K562 (cell line): ENCODE measurements around the gene FAM20B. TPM values are rescaled to one million over a fixed set of nuclear protein-coding genes. Genes with fewer than 3 reads are reported as not detected.

ENCODE experiments used
- ATF3 ChIP-seq, 2 experiments: fragments of 450-650 bp in 1 of 2; sonication (generic) in 1 of 2; formaldehyde crosslinking in 1 of 2; IDR thresholded peaks in 1 of 2; conservative IDR thresholded peaks in 1 of 2; 2 replicates each; pipeline versions ENCODE4 v1.6.1 to v1.8.1; 2016 to 2023; ENCODE audit warnings: mild to moderate bottlenecking in 2 of 2, moderate library complexity in 2 of 2, inconsistent platforms in 1 of 2, missing genetic modification reagents in 1 of 2
- BRD4 ChIP-seq: fragments of 200-600 bp; sonication (generic); IDR thresholded peaks from 2 replicates; pipeline ENCODE4 v1.6.1; 2017; ENCODE audit warnings: inconsistent platforms
- CTCF ChIP-seq, 3 experiments: IDR thresholded peaks in 2 of 3; conservative IDR thresholded peaks in 1 of 3; 2 replicates each; pipeline ENCODE4 v1.5.1; 2011 to 2012; ENCODE audit warnings: low read length in 3 of 3, mild to moderate bottlenecking in 3 of 3, control low read depth in 2 of 3, improper control_type of control experiment in 1 of 3, inconsistent platforms in 1 of 3, low read depth in 1 of 3, mixed read lengths in 1 of 3, moderate library complexity in 1 of 3; ENCODE audit not compliant: insufficient read depth in 2 of 3
- GABPA ChIP-seq: fragments of 200-800 bp; sonication (Bioruptor generic); conservative IDR thresholded peaks from 2 replicates; pipeline ENCODE4 v1.6.1; 2016; ENCODE audit warnings: low read depth, missing genetic modification characterization, missing compliant biosample characterization
- GTF2E2 ChIP-seq: fragments of 200-800 bp; sonication (Bioruptor generic); IDR thresholded peaks from 2 replicates; pipeline ENCODE4 v1.6.1; 2016; ENCODE audit warnings: missing genetic modification characterization, missing compliant biosample characterization
- HNRNPLL ChIP-seq: fragments of 200-400 bp; formaldehyde crosslinking; IDR thresholded peaks from 2 replicates; pipeline ENCODE4 v1.6.1; 2017; ENCODE audit warnings: low read length, low read depth, mild to moderate bottlenecking; ENCODE audit not compliant: poor library complexity, severe bottlenecking
- NRF1 ChIP-seq, 2 experiments: fragments of 450-650 bp; IDR thresholded peaks in 1 of 2; conservative IDR thresholded peaks in 1 of 2; 2 replicates each; pipeline ENCODE4 v1.6.1; 2014; ENCODE audit warnings: mild to moderate bottlenecking in 2 of 2
- POU5F1 ChIP-seq: fragments of 150-350 bp; IDR thresholded peaks from 2 replicates; pipeline ENCODE4 v1.6.1; 2014; ENCODE audit warnings: borderline replicate concordance, low read length, low read depth, mild to moderate bottlenecking; ENCODE audit not compliant: partially characterized antibody
- RCOR1 ChIP-seq, 2 experiments: IDR thresholded peaks; 2 replicates each; pipeline ENCODE4 v1.6.1; 2012; ENCODE audit warnings: low read depth in 2 of 2, low read length in 2 of 2, borderline replicate concordance in 1 of 2, improper control_type of control experiment in 1 of 2
- SMAD2 ChIP-seq: fragments of 150-350 bp; IDR thresholded peaks from 2 replicates; pipeline ENCODE4 v1.6.1; 2014; ENCODE audit warnings: low read depth, mild to moderate bottlenecking, low read length
- TAF15 ChIP-seq: fragments of 200-400 bp; formaldehyde crosslinking; IDR thresholded peaks from 2 replicates; pipeline ENCODE4 v1.6.1; 2017; ENCODE audit warnings: mild to moderate bottlenecking, low read depth, low read length, moderate library complexity
- THAP7 ChIP-seq: fragments of 250-450 bp; sonication (Bioruptor Pico); IDR thresholded peaks from 2 replicates; pipeline ENCODE4 v1.5.0; 2021
- polyA plus RNA-seq, 8 experiments: library from polyadenylated mRNA; depleted of rRNA in 4 of 8; stranded (reverse) in 5 of 8; unstranded in 3 of 8; fragments of >200 nt; fragmentation: Nextera tagmentation in 2 of 8; fragmentation: Illumina TruSeq in 1 of 8; extraction: Ambion mirVana in 2 of 8; extraction: Trizol in 1 of 8; gene quantifications; 2 replicates each; pipeline versions ENCODE4 v1.2.1 to v1.2.3, GENCODE V29; 2011 to 2014; ENCODE audit warnings: inconsistent platforms in 1 of 8, missing spikeins in 1 of 8
- total RNA-seq, 7 experiments: library from RNA; depleted of rRNA in 6 of 7; stranded (reverse); fragments of >200 nt in 6 of 7; fragmentation: Illumina TruSeq in 2 of 7; extraction: Trizol in 2 of 7; gene quantifications; 2 replicates each; pipeline versions ENCODE4 v1.2.1 to v1.2.3, GENCODE V29; 2011 to 2021; ENCODE audit warnings: low replicate concordance in 1 of 7
- TF ChIP-seq, protein P1 (sequence below): fragments of 450-650 bp; conservative IDR thresholded peaks from 2 replicates; pipeline ENCODE4 v1.6.1; 2016; ENCODE audit warnings: missing genetic modification characterization, low read depth, mild to moderate bottlenecking, missing compliant biosample characterization, moderate library complexity
- TF ChIP-seq, protein P2 (sequence below): sonication (generic); formaldehyde crosslinking; IDR thresholded peaks from 2 replicates; pipeline ENCODE4 v1.8.0; 2023; ENCODE audit warnings: mild to moderate bottlenecking, missing genetic modification reagents

The FAM20B gene
- total and polyA plus RNA-seq, 9 of the 15 experiments (the other 6 are each of a cell fraction or from before 2014, with no cell fraction given), result 7.2 to 67.5 (median 42.9) TPM

GRCh38 chr1:179081687-179082332, 56.1 kb downstream of the FAM20B start, which contains the start of gene TOR3A (continued):
- TF ChIP-seq CTCF (IDR thresholded peaks at IDR 0.05 in 2 of 3, conservative IDR thresholded peaks at IDR 0.05 in 1 of 3; ENCODE audit: insufficient read depth in 2 of 3, low read depth in 1 of 3, low read length in 3 of 3), result no peak
- TF ChIP-seq BRD4, result no peak
- TF ChIP-seq SMAD2, result no peak
- TF ChIP-seq POU5F1, result no peak
- peak; percentile 5 for TF ChIP-seq HNRNPLL
- TF ChIP-seq ATF3 (IDR thresholded peaks at IDR 0.05), result no peak
- peak; percentile 79 for TF ChIP-seq ATF3 (CRISPR knock-in tag; conservative IDR thresholded peaks at IDR 0.05)
- TF ChIP-seq RCOR1 (IDR thresholded peaks at IDR 0.05; ENCODE audit: borderline replicate concordance in 1 of 2, low read depth in 2 of 2, low read length in 2 of 2), result peak in 1 of 2 experiments; percentile 84; a peak in 1 of 4 replicates
- peak; percentile 67 for TF ChIP-seq GABPA
- TF ChIP-seq GTF2E2 (tag), result peak; percentile 87
- TF ChIP-seq, protein P1, sequence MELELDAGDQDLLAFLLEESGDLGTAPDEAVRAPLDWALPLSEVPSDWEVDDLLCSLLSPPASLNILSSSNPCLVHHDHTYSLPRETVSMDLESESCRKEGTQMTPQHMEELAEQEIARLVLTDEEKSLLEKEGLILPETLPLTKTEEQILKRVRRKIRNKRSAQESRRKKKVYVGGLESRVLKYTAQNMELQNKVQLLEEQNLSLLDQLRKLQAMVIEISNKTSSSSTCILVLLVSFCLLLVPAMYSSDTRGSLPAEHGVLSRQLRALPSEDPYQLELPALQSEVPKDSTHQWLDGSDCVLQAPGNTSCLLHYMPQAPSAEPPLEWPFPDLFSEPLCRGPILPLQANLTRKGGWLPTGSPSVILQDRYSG (tag), result no peak; the same call in 1 of the 2 replicates
- TF ChIP-seq TAF15, result no peak
- TF ChIP-seq THAP7 (CRISPR knock-in tag), result no peak
- TF ChIP-seq NRF1 (conservative IDR thresholded peaks at IDR 0.05 in 1 of 2, IDR thresholded peaks at IDR 0.05 in 1 of 2), result peak; percentile 80 to 85
- TF ChIP-seq, protein P2, sequence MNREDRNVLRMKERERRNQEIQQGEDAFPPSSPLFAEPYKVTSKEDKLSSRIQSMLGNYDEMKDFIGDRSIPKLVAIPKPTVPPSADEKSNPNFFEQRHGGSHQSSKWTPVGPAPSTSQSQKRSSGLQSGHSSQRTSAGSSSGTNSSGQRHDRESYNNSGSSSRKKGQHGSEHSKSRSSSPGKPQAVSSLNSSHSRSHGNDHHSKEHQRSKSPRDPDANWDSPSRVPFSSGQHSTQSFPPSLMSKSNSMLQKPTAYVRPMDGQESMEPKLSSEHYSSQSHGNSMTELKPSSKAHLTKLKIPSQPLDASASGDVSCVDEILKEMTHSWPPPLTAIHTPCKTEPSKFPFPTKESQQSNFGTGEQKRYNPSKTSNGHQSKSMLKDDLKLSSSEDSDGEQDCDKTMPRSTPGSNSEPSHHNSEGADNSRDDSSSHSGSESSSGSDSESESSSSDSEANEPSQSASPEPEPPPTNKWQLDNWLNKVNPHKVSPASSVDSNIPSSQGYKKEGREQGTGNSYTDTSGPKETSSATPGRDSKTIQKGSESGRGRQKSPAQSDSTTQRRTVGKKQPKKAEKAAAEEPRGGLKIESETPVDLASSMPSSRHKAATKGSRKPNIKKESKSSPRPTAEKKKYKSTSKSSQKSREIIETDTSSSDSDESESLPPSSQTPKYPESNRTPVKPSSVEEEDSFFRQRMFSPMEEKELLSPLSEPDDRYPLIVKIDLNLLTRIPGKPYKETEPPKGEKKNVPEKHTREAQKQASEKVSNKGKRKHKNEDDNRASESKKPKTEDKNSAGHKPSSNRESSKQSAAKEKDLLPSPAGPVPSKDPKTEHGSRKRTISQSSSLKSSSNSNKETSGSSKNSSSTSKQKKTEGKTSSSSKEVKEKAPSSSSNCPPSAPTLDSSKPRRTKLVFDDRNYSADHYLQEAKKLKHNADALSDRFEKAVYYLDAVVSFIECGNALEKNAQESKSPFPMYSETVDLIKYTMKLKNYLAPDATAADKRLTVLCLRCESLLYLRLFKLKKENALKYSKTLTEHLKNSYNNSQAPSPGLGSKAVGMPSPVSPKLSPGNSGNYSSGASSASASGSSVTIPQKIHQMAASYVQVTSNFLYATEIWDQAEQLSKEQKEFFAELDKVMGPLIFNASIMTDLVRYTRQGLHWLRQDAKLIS, result peak; percentile 75; the same call in 1 of the 2 replicates
